GM19025 (cell line): Measurements from ENCODE around the gene AAMDC.
"Not testable (repeated sequence)": the region's sequence is repeated elsewhere in the genome, so short reads cannot be mapped to it uniquely, and the experiment has no call there.

Experiments used
- ATAC-seq: cut with Tn5 transposase; IDR thresholded peaks from one replicate; pipeline ENCODE4 v1.9.1; 2021; ENCODE audit warnings: mild to moderate bottlenecking, low read depth, moderate library complexity; ENCODE audit not compliant: unreplicated experiment

The AAMDC gene

GRCh38 chr11:77883775-77884174, 62.8 kb downstream of the AAMDC start:
- ATAC-seq, result no peak

- no peak for ATAC-seq
Observed at GRCh38 chr11:77884186-77884828, 63.4 kb downstream of the AAMDC start.

GRCh38 chr11:77884829-77885190, 63.9 kb downstream of the AAMDC start:
- no peak for ATAC-seq

DNA sequence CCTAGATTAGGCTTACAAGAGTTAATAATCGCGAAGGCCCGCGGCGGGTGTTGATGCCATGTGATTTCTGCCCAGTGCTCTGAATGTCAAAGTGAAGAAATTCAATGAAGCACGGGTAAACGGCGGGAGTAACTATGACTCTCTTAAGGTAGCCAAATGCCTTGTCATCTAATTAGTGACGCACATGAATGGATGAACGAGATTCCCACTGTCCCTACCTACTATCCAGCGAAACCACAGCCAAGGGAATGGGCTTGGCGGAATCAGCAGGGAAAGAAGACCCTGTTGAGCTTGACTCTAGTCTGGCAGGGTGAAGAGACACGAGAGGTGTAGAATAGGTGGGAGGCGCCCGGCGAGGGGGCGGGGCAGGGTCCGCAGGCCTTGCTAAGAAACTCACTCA, 65.5 kb downstream of the AAMDC start:
- ATAC-seq, result no peak

DNA sequence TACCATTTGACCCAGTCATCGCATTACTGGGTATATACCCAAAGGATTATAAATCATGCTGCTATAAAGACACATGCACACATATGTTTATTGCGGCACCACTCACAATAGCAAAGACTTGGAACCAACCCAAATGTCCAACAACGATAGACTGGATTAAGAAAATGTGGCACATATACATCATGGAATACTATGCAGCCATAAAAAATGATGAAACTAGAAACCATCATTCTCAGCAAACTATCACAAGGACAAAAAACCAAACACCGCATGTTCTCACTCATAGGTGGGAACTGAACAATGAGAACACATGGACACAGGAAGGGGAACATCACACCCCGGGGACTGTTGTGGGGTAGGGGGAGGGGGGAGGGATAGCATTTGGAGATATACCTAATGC, 68.1 kb downstream of the AAMDC start:
- not testable (repeated sequence) for ATAC-seq

DNA sequence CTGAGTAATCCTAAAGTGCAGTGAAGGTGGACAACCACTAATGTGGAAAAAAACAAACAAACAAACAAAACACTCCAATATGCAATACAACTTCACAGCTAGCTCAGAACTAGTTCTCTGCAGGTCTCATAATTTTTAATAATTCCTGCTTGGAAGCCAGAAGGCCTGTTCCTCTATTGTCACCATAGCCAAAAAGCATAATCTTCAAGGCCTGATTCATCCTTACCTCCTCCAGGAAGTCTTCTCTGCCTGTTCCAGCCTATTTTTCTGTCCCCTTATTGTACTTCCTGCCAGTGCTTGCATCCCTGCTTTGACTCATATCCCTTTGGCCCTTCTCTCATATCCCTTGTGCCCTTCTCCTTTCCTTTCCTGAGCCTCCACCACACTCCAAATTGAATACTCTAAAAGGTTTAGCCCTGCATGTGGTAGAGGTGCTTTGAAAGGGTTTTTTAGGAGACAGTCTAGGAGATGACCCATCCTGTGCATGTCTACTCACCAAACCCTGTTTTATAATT, 69.2 kb downstream of the AAMDC start:
- not testable (repeated sequence) for ATAC-seq

DNA sequence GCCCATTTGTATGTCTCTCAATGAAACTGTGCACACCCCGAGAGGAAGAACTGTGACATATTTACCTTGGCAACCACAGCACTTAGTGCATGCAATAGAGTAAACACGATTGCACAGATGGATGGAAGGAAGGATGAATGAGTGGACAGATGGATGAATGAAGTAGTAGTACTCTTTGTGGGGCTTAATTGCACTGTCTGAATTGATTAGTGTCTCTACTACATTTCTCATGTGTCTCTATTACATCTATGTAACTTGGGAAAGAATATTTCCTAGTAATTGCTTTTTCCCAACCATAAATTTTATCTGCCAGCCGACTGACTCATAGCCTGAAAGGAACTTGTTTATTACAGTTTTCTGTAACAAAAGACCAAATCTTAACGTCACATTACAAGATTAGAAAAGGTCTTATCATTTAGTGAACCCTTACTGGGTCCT, 69.7 kb downstream of the AAMDC start:
- not testable (repeated sequence) for ATAC-seq

- not testable (repeated sequence) for ATAC-seq
Observed at GRCh38 chr11:77891256-77891655, 70.3 kb downstream of the AAMDC start.

GRCh38 chr11:77891703-77892102, 70.8 kb downstream of the AAMDC start:
- ATAC-seq, result not testable (repeated sequence)

- ATAC-seq, result not testable (repeated sequence)
Observed at GRCh38 chr11:77894949-77895348, 74.0 kb downstream of the AAMDC start.

DNA sequence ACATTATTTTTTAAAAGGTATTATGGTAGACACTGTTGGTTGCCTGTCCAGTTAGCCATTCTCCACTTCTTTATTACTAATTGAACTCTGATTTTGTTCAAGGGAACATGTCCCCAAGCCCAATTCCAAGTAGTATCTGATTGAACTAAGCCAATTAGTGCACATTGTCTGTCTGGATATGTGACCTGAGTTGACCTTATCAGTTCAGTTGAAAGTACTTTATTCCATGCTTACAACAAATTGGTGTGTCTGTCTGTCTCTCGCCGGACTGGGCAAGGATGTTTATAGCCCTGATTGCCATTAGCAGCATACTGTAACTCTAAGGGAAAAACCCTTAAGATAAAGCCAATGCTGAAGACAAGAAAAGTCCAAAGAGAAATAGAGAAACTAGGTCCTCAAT, 87.9 kb downstream of the AAMDC start:
- no peak for ATAC-seq

GRCh38 chr11:77909277-77909676, 88.3 kb downstream of the AAMDC start:
- ATAC-seq, result no peak

DNA sequence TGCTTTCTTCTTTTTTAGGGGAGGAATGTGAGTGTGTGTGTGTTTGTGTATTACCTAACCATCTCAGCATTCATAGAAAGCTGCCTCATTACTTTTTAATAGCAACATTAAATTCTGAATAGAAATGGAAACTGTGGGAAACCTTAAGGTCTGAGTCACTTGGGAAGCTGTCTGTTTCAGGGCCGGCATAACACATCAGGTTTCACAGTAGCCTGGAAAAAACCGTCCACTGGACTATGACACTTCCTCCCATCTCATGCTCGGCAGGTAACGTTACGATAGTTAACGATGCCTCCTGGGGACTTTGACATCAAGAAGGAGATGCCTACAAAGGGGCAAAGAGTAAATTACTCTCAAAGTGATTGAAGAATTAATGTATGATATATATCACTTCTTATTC, 89.9 kb downstream of the AAMDC start:
- not testable (repeated sequence) for ATAC-seq

- ATAC-seq, result not testable (repeated sequence)
Observed at GRCh38 chr11:77913608-77914306, 92.8 kb downstream of the AAMDC start.

GRCh38 chr11:77914307-77914791, 93.4 kb downstream of the AAMDC start:
- ATAC-seq, result not testable (repeated sequence)

DNA sequence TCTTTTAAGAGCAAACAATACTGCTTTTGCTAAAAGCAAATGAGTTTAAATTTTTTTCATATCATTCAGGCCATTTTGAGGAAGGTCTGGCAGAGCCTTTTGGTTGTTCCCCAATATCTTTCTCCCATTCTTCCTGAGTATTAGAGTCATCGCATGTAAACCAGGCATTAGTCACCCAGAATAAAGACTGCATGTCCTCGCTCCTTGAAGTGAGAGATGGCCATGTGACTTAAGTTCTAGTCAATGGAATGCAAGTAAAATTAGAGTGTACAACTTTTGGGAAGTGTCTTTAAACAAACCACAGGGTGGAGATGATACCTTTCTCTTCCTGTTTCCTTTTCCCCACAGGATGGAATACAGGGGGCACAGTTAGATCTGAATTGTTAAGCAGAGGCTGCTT, 96.8 kb downstream of the AAMDC start:
- ATAC-seq, result not testable (repeated sequence)
